ES-I3 (cell line): ENCODE results near the gene NOC2L.
"Not testable (repeated sequence)": the region's sequence is repeated elsewhere in the genome, so short reads cannot be mapped to it uniquely, and the experiment has no call there.

Experiments used
- H3K36me3 ChIP-seq: 2 replicates; pipeline ENCODE4 v1.6.1; 2013; ENCODE audit warnings: mild to moderate bottlenecking, low read length, control low read depth, moderate library complexity; ENCODE audit not compliant: insufficient read depth
- H3K4me1 ChIP-seq: 2 replicates; pipeline ENCODE4 v1.6.1; 2013; ENCODE audit warnings: mild to moderate bottlenecking, control low read depth, low read length; ENCODE audit not compliant: insufficient read depth
- H3K9ac ChIP-seq: 2 replicates; pipeline ENCODE4 v1.6.1; 2013; ENCODE audit warnings: low read depth, mild to moderate bottlenecking, low read length, moderate library complexity
- H3K9me3 ChIP-seq: 2 replicates; pipeline ENCODE4 v1.6.1; 2013; ENCODE audit warnings: mild to moderate bottlenecking, low read length, moderate library complexity; ENCODE audit not compliant: control insufficient read depth, insufficient read depth

Gene NOC2L

GRCh38 chr1:950881-951280, 8.2 kb downstream of the NOC2L start:
- Histone ChIP-seq H3K9ac (no peak overlapping the region), H3K9me3 (no peaks in the 10 kb centered on the region), H3K36me3 (peaks cover 15% of the 10 kb centered on the region), H3K4me1 (no peaks in the 10 kb centered on the region)

GRCh38 chr1:950268-950667, 8.8 kb downstream of the NOC2L start:
- Histone ChIP-seq H3K9me3 (no peaks in the 10 kb centered on the region), H3K9ac (no peak overlapping the region), H3K36me3 (peaks cover 11% of the 10 kb centered on the region), H3K4me1 (no peaks in the 10 kb centered on the region)

- H3K9ac ChIP-seq, result no peak overlapping the region
- no peaks in the 10 kb centered on the region for H3K4me1 ChIP-seq
- H3K9me3 ChIP-seq, result no peaks in the 10 kb centered on the region
- peaks cover 6% of the 10 kb centered on the region for H3K36me3 ChIP-seq
These were observed 11.1 kb downstream of the NOC2L start for GRCh38 chr1:947958-948357.

DNA sequence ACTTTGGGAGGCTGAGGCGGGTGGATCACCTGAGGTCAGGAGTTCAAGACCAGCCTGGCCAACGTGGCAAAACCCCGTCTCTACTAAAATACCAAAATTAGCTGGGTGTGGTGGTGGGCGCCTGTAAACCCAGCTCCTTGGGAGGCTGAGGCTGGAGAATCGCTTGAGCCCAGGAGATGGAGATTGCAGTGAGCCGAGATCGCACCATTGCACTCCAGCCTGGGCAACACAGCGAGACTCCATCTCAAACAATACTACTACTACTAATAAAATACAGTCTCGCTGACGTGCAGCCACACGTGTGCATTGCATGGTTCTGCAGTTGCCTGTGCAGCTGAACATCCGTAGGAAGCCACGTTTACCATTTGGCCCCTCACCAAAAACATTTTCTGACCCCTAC, 12.2 kb downstream of the NOC2L start:
- H3K4me1 ChIP-seq, H3K36me3 ChIP-seq, H3K9me3 ChIP-seq, H3K9ac ChIP-seq: not testable (repeated sequence)

GRCh38 chr1:945688-946556, 13.1 kb downstream of the NOC2L start:
- Histone ChIP-seq H3K36me3 (peaks cover 6% of the 10 kb centered on the region), H3K9me3 (no peaks in the 10 kb centered on the region), H3K4me1 (no peaks in the 10 kb centered on the region), H3K9ac (no peak overlapping the region)

DNA sequence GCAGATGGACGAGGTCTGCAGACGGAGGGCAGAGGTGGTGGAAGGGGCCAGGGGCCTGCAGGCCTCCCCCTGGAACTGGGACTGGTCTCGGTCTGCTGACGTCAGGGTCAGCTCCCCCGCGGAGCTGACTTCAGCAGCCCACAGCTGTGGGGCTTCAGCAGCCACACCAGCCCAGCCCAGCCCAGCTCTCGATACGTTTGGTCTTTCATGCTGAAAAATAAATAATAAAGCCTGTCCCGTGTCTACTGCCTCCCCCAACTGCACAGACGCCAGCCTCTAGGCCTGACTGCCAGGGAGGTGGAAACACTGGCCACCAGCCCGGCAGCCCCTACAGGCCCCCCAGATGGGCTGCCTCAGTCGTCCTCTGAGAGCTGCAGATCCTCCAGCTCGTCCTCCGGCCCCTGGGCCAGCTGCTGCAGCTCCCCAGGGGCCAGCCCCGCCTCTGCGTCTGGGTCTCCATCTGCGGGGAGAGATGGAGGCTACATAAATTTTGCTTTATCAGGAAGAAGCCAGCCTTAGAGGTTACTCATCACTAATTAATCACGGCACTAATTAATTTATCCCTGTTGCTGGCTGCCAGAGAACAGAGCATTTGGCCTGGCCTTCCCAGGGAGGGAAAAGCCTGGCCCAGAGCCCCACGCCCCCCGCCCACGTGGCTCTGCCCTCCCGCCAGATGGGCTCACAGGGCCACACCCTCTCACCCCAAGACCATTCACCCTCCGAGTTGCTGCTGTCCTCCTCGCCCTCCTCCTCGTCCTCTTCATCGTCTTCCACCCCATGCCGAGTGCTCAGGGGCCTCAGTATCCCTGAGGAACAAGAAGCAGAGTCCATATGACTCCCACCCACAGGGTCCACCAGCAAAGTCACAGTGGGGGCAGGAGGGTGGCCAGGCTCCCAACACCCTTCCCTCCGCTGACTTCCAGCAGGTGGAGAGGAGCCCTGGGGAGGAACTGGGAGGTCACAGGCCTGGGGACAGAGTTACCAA, 14.4 kb downstream of the NOC2L start:
- Histone ChIP-seq H3K36me3 (no peaks in the 10 kb centered on the region; the same call in 1 of the 2 replicates), H3K9ac (no peak overlapping the region), H3K4me1 (peaks cover 3% of the 10 kb centered on the region; the same call in 1 of the 2 replicates), H3K9me3 (no peaks in the 10 kb centered on the region)

- Histone ChIP-seq H3K4me1 (peaks cover 10% of the 10 kb centered on the region; the same call in 1 of the 2 replicates), H3K9ac (no peak overlapping the region), H3K9me3 (no peaks in the 10 kb centered on the region), H3K36me3 (no peaks in the 10 kb centered on the region; the same call in 1 of the 2 replicates)
These were observed 15.3 kb downstream of the NOC2L start for GRCh38 chr1:943545-944340.

DNA sequence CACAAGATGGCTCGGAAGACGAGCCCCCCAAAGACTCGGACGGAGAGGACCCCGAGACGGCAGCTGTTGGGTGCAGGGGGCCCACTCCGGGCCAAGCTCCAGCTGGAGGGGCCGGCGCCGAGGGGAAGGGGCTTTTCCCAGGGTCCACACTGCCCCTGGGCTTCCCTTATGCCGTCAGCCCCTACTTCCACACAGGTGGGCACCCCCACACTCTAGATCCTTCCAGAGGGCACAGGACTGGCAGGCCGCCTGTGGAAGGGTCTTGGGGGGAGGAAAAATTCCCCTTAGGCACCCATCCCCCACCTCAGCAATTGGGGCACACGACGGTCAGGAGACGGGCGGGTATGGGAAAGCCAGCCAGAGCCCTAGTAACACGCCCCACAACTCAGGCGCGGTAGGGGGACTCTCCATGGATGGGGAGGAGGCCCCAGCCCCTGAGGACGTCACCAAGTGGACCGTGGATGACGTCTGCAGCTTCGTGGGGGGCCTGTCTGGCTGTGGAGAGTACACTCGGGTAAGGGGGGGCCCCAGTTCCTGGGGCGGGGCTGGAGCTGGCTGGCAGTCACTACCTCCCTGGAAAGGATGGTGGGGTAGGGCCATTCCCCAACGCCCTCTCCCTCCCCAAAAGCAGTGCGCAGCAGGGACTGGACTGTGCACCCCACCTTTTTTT, 16.1 kb downstream of the NOC2L start:
- no peak overlapping the region for H3K9ac ChIP-seq
- H3K9me3 ChIP-seq, result no peaks in the 10 kb centered on the region
- H3K36me3 ChIP-seq, result no peaks in the 10 kb centered on the region; the same call in 1 of the 2 replicates
- H3K4me1 ChIP-seq, result peaks cover 10% of the 10 kb centered on the region; the same call in 1 of the 2 replicates

- Histone ChIP-seq H3K9ac (no peak overlapping the region; the same call in 1 of the 2 replicates), H3K4me1 (peaks cover 10% of the 10 kb centered on the region; the same call in 1 of the 2 replicates), H3K36me3 (no peaks in the 10 kb centered on the region), H3K9me3 (no peaks in the 10 kb centered on the region)
These were observed 16.6 kb downstream of the NOC2L start for GRCh38 chr1:942411-942821.

DNA sequence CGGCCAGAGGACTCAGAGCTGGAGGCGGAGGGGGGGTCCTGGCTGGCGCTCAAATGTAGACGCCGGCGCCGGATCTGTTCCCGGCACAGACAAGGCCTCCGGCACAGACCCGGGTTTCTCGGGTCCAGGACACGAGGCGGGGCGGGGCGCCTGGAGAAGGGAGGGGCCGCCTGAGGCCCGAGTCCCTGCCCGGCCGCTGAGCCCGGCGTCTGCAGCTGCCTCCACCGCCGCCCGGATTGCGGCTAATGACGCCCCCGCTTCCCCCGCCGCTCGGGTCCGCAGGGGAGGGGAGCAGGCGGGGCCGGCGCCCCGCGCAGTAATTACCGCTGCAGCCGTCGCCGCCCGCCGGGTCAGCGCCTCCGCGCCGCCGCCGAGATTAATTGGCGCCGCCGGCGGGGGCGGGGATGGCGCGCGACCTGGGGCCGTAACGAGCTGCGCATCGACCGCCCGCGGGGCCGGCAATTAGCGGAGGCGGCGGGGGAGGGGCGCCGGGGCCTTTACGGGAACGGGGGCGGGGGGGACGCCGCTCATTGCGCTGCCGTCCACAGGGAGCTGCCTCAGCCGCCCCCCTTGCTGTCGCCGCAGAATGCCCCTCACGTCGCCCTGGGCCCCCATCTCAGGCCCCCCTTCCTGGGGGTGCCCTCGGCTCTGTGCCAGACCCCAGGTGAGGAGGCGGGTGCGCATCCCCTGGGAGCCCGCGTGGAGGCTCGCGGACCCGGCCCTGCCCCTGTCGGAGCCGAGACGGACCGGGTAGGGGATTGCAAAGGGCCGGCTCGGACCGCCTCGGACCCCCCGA, 17.3 kb downstream of the NOC2L start:
- H3K4me1 ChIP-seq, result peaks cover 10% of the 10 kb centered on the region; the same call in 1 of the 2 replicates
- H3K36me3 ChIP-seq, result no peaks in the 10 kb centered on the region
- peak overlapping the region; percentile 47; the same call in 1 of the 2 replicates for H3K9ac ChIP-seq

DNA sequence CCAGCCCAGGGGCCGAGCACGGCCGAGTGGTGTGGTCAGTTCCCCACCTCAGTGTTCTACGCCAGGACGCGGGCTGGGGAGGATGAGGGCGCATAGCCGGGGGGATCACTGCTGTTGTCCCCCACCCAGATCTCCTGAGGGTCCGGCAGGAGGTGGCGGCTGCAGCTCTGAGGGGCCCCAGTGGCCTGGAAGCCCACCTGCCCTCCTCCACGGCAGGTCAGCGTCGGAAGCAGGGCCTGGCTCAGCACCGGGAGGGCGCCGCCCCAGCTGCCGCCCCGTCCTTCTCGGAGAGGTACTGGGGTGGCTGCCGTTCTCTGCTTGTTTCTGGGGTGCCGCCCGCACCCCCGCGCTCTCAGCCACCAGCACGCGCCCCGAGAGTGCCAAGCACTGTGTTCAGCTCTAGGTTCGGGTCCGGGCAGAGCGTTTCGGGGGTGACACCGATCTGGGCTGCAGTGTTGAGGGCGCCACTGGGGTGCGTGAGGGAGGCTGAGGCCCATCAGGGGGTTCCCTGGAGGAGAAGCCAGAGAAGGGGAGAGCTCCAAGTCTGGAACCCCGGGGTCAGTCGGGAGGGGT, 18.0 kb downstream of the NOC2L start:
- Histone ChIP-seq H3K9ac (peak overlapping the region; percentile 47; the same call in 1 of the 2 replicates), H3K36me3 (no peaks in the 10 kb centered on the region), H3K9me3 (no peaks in the 10 kb centered on the region), H3K4me1 (peaks cover 10% of the 10 kb centered on the region; the same call in 1 of the 2 replicates)

More for the DNA sequence above, 17.3 kb downstream of the NOC2L start:
- no peaks in the 10 kb centered on the region for H3K9me3 ChIP-seq
